Measurements from ENCODE around the gene LRRC1. TPM values are rescaled to one million over a fixed set of nuclear protein-coding genes. Genes with fewer than 3 reads are reported as not detected.

The LRRC1 gene
- total and polyA plus RNA-seq, 10 of the 15 experiments (the other 5 are each of a cell fraction or from before 2014, with no cell fraction given) = 0.35 to 9.3 (median 0.63) TPM

DNA sequence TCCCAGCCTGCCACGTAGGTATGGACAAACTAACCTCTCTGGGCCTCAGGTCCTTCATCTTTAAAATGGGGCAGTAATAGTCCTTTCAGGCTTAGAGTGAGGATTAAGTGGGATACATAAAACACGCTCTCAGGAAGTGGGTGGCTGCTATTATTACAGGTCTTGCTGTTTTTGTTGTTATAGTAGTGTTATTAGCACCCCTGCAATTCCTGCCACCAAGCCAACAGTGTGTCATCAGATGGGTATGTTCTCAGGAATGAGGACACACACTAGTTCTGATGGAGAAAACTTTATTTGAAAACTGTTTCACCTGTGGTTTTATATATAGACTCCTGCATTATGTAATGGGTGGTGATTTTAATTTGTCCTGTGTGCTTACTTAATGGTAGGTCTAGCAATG lies 131.7 kb downstream of the LRRC1 start:
- no peak for DNase-seq (ENCODE audit: low read depth, low spot score)
- Histone ChIP-seq H3K27ac (ENCODE audit: control insufficient read depth, insufficient read depth) (no peak overlapping the region), H2AFZ (ENCODE audit: control insufficient read depth, low read depth, low read length) (no peak overlapping the region), H3K36me3 (ENCODE audit: control insufficient read depth in 2 of 2, insufficient read depth in 2 of 2, low read length in 1 of 2) (no peaks in the 10 kb centered on the region), H3K4me2 (ENCODE audit: control insufficient read depth, insufficient read depth) (no peak overlapping the region), H3K4me3 (no peak overlapping the region), H4K20me1 (ENCODE audit: control insufficient read depth, insufficient read depth) (no peaks in the 10 kb centered on the region), H3K79me2 (ENCODE audit: control insufficient read depth, insufficient read depth, low read length) (no peaks in the 10 kb centered on the region), H3K9ac (ENCODE audit: control insufficient read depth, insufficient read depth, low read length) (no peak overlapping the region), H3K9me3 (replicated peaks; ENCODE audit: control insufficient read depth, insufficient read depth, low read length) (no peaks in the 10 kb centered on the region), H3K27me3 (replicated peaks in 1 of 2; ENCODE audit: control insufficient read depth in 2 of 2, insufficient read depth in 2 of 2, low read length in 1 of 2) (no peaks in the 10 kb centered on the region), H3K4me1 (ENCODE audit: control insufficient read depth, insufficient read depth, low read length) (no peaks in the 10 kb centered on the region)
- POLR2A ChIA-PET = no interaction called here
- WGBS (ENCODE audit: insufficient coverage, insufficient replicate concordance, low lambda C conversion rate, missing lambda C conversion rate) = 2% methylated on average over 2 of the region's 2 CpGs
- SMC1A ChIA-PET (ENCODE audit: uncharacterized antibody, unreplicated experiment) = interaction anchor here (0.6 kb wide), 1 partner anchor 121 kb away, joined by 3 read pairs; no protein-coding TSS in a partner anchor
- FAIRE-seq = no peak
- no peak for ATAC-seq
- intact Hi-C loops (cut with micrococcal nuclease; ENCODE audit: unreplicated experiment) (no loop called here), in situ Hi-C loops (cut with MboI) (no loop called here)
- CTCF ChIA-PET = no interaction called here
- RAD21 ChIA-PET (ENCODE audit: unreplicated experiment) = no interaction called here
- no TSS peak for BruUV-seq (replicated peaks)
- no peak for TF ChIP-seq SIN3A (IDR thresholded peaks at IDR 0.05; ENCODE audit: low read depth, low read length)
- no peak for TF ChIP-seq EP300 (IDR thresholded peaks at IDR 0.05; ENCODE audit: borderline replicate concordance in 1 of 2, control insufficient read depth in 1 of 2, low read depth in 2 of 2, low read length in 2 of 2)
- TF ChIP-seq ZNF384 (IDR thresholded peaks at IDR 0.05; ENCODE audit: borderline replicate concordance, low read depth, low read length) = no peak
- TF ChIP-seq FOXM1 (IDR thresholded peaks at IDR 0.05; ENCODE audit: low read depth, low read length) = no peak
- TF ChIP-seq, protein P1, sequence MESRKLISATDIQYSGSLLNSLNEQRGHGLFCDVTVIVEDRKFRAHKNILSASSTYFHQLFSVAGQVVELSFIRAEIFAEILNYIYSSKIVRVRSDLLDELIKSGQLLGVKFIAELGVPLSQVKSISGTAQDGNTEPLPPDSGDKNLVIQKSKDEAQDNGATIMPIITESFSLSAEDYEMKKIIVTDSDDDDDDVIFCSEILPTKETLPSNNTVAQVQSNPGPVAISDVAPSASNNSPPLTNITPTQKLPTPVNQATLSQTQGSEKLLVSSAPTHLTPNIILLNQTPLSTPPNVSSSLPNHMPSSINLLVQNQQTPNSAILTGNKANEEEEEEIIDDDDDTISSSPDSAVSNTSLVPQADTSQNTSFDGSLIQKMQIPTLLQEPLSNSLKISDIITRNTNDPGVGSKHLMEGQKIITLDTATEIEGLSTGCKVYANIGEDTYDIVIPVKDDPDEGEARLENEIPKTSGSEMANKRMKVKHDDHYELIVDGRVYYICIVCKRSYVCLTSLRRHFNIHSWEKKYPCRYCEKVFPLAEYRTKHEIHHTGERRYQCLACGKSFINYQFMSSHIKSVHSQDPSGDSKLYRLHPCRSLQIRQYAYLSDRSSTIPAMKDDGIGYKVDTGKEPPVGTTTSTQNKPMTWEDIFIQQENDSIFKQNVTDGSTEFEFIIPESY (IDR thresholded peaks at IDR 0.05) = no peak
- TF ChIP-seq RB1 (IDR thresholded peaks at IDR 0.05; ENCODE audit: borderline replicate concordance) = no peak
- TF ChIP-seq SPI1 (IDR thresholded peaks at IDR 0.05; ENCODE audit: borderline replicate concordance, insufficient read depth, low read depth, low read length) = no peak
- TF ChIP-seq SREBF1 (IDR thresholded peaks at IDR 0.05; ENCODE audit: low read length) = no peak
- TF ChIP-seq ZNF24 (IDR thresholded peaks at IDR 0.05) = no peak
- no peak for TF ChIP-seq FOS (IDR thresholded peaks at IDR 0.05; ENCODE audit: borderline replicate concordance, extremely low read depth, insufficient read length)
- no peak for TF ChIP-seq ZNF207 (IDR thresholded peaks at IDR 0.05; ENCODE audit: borderline replicate concordance)
- no peak for TF ChIP-seq IKZF1 (conservative IDR thresholded peaks at IDR 0.05)
- TF ChIP-seq, protein P2, sequence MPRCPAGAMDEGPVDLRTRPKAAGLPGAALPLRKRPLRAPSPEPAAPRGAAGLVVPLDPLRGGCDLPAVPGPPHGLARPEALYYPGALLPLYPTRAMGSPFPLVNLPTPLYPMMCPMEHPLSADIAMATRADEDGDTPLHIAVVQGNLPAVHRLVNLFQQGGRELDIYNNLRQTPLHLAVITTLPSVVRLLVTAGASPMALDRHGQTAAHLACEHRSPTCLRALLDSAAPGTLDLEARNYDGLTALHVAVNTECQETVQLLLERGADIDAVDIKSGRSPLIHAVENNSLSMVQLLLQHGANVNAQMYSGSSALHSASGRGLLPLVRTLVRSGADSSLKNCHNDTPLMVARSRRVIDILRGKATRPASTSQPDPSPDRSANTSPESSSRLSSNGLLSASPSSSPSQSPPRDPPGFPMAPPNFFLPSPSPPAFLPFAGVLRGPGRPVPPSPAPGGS (IDR thresholded peaks at IDR 0.05; ENCODE audit: borderline replicate concordance, insufficient read depth, low read depth, low read length, poor library complexity, severe bottlenecking) = no peak
- TF ChIP-seq ZBTB4 (CRISPR knock-in tag; IDR thresholded peaks at IDR 0.05) = no peak

All from GM12878 (cell line).